Activated effector memory CD4-positive, alpha-beta T cell treated with anti-CD3 and anti-CD28 coated beads, Interleukin-2, amount 50 U/mL, for 16 hours (primary cell): ENCODE measurements around the gene PAFAH1B2.
A peak's percentile ranks its signal among the peaks of the same experiment; 100 is the strongest.

Experiments
- DNase-seq: peaks from one replicate; pipeline ENCODE4 v3.0.0-alpha.2; 2020

The PAFAH1B2 gene

GRCh38 chr11:117176186-117176585 lies 32.1 kb downstream of the PAFAH1B2 start:
- no peak for DNase-seq

- no peak for DNase-seq
These were observed 33.6 kb downstream of the PAFAH1B2 start for GRCh38 chr11:117177534-117178209.

- peak; percentile 96 for DNase-seq
These were observed 34.3 kb downstream of the PAFAH1B2 start, which contains the start of gene SIDT2 for GRCh38 chr11:117178210-117179034. SIDT2 (plus strand) TSS chr11:117178743; CDS start chr11:117179264, 521 bp downstream.

GRCh38 chr11:117179048-117179999 lies 35.2 kb downstream of the PAFAH1B2 start:
- peak; percentile 81 for DNase-seq

GRCh38 chr11:117180020-117180419 lies 35.9 kb downstream of the PAFAH1B2 start:
- peak; percentile 57 for DNase-seq

GRCh38 chr11:117180661-117181585 lies 36.8 kb downstream of the PAFAH1B2 start:
- peak; percentile 82 for DNase-seq

- DNase-seq: peak; percentile 50
These were observed 37.8 kb downstream of the PAFAH1B2 start for GRCh38 chr11:117181586-117182550.

- DNase-seq: peak; percentile 51
These were observed 38.5 kb downstream of the PAFAH1B2 start for GRCh38 chr11:117182551-117182935.

GRCh38 chr11:117183178-117183577 lies 39.1 kb downstream of the PAFAH1B2 start:
- peak; percentile 44 for DNase-seq

- DNase-seq: peak; percentile 43
These were observed 39.8 kb downstream of the PAFAH1B2 start for GRCh38 chr11:117183724-117184349.

- DNase-seq: peak; percentile 17
These were observed 41.8 kb downstream of the PAFAH1B2 start for GRCh38 chr11:117185736-117186430.

- DNase-seq: peak; percentile 53
These were observed 42.3 kb downstream of the PAFAH1B2 start for GRCh38 chr11:117186431-117186761.

GRCh38 chr11:117187007-117187406 lies 42.9 kb downstream of the PAFAH1B2 start:
- DNase-seq: peak; percentile 30

- no peak for DNase-seq
These were observed 43.3 kb downstream of the PAFAH1B2 start for GRCh38 chr11:117187428-117187798.

- peak; percentile 57 for DNase-seq
These were observed 43.9 kb downstream of the PAFAH1B2 start for GRCh38 chr11:117187799-117188481.

GRCh38 chr11:117188620-117189081 lies 44.6 kb downstream of the PAFAH1B2 start:
- peak; percentile 52 for DNase-seq

- DNase-seq: peak; percentile 38
These were observed 45.3 kb downstream of the PAFAH1B2 start for GRCh38 chr11:117189191-117189940.
